Prostate gland (tissue), 2 donors: ENCODE measurements around the gene PARP1. TPM values are rescaled to one million over a fixed set of nuclear protein-coding genes. Genes with fewer than 3 reads are reported as not detected.

Experiments
- DNase-seq: peaks from one replicate; pipeline ENCODE4 v3.0.0-alpha.2; 2019; ENCODE audit warnings: low spot score
- H3K27ac ChIP-seq, 2 donors: fragments of 200-600 bp; sonication (generic); 2 replicates each; pipeline ENCODE4 v1.5.1; 2017 to 2019
- H3K27me3 ChIP-seq: fragments of 200-600 bp; sonication (generic); replicated peaks from 2 replicates; pipeline ENCODE4 v1.5.1; 2019; ENCODE audit not compliant: insufficient read depth
- H3K36me3 ChIP-seq, 2 donors: fragments of 200-600 bp; sonication (generic); 1 replicate in 1 of 2; 2 replicates in 1 of 2; pipeline versions ENCODE4 v1.5.1 to v1.8.1; 2017 to 2019
- H3K4me1 ChIP-seq: fragments of 200-600 bp; sonication (generic); replicated peaks from 2 replicates; pipeline ENCODE4 v1.5.1; 2019
- H3K4me3 ChIP-seq, 2 donors: fragments of 200-600 bp; sonication (generic); 2 replicates each; pipeline ENCODE4 v1.5.1; 2017 to 2019
- H3K9me3 ChIP-seq: fragments of 200-600 bp; sonication (generic); 2 replicates; pipeline ENCODE4 v1.5.1; 2017
- CTCF ChIP-seq, 4 experiments: fragments of 200-600 bp in 2 of 4; fragments of 450-650 bp in 2 of 4; sonication (generic) in 2 of 4; IDR thresholded peaks; 1 replicate in 3 of 4; 2 replicates in 1 of 4; pipeline ENCODE4 v1.5.1; 2016 to 2019; ENCODE audit warnings: antibody characterized with exemption in 4 of 4, mild to moderate bottlenecking in 2 of 4, moderate library complexity in 2 of 4
- POLR2A ChIP-seq: fragments of 450-650 bp; IDR thresholded peaks from one replicate; pipeline ENCODE4 v1.6.1; 2016; ENCODE audit warnings: antibody characterized with exemption, mild to moderate bottlenecking
- POLR2AphosphoS5 ChIP-seq: sonication (generic); formaldehyde crosslinking; IDR thresholded peaks from one replicate; pipeline ENCODE4 v1.6.1; 2017; ENCODE audit warnings: antibody characterized with exemption
- WGBS: methylation state at CpG from one replicate; pipeline ENCODE4 v1.1.5; 2018; 5-methylcytosine and 5-hydroxymethylcytosine counted together
- intact Hi-C: fragments of 100-400 bp; cut with DNase I; formaldehyde crosslinking; loops from one replicate; pipeline ENCODE4 v1.14.2; 2022
- total RNA-seq, 2 donors: library from RNA; depleted of rRNA; stranded (reverse); fragments of >200 nt; gene quantifications; one replicate each; pipeline ENCODE4 v1.1.0, GENCODE V29; 2016

The PARP1 gene
- total RNA-seq, 2 donors from 2014 or later, result 197 to 212 TPM

GRCh38 chr1:226372885-226373284 lies 35.0 kb downstream of the PARP1 start:
- H3K36me3 ChIP-seq, result peaks cover 16 to 23% of the 10 kb centered on the region in 2 donors
- WGBS, result 80% methylated on average over 9 of the region's 9 CpGs
- intact Hi-C loops, result no loop called here
- H3K27me3 ChIP-seq, result no peaks in the 10 kb centered on the region
- DNase-seq, result no peak
- H3K4me3 ChIP-seq, result no peak overlapping the region
- H3K9me3 ChIP-seq, result no peaks in the 10 kb centered on the region
- no peak for TF ChIP-seq POLR2AphosphoS5
- TF ChIP-seq CTCF (IDR thresholded peaks at IDR 0.05), result no peak
- no peak for TF ChIP-seq POLR2A
- no peaks in the 10 kb centered on the region for H3K4me1 ChIP-seq
- no peak overlapping the region for H3K27ac ChIP-seq

GRCh38 chr1:226371866-226372490 lies 35.9 kb downstream of the PARP1 start:
- WGBS, result 93% methylated on average over 11 of the region's 11 CpGs
- Histone ChIP-seq H3K27me3 (no peaks in the 10 kb centered on the region), H3K4me1 (no peaks in the 10 kb centered on the region), H3K9me3 (no peaks in the 10 kb centered on the region), H3K36me3 (peaks cover 22 to 28% of the 10 kb centered on the region in 2 donors), H3K27ac (no peak overlapping the region), H3K4me3 (no peak overlapping the region)
- intact Hi-C loops, result no loop called here
- no peak for DNase-seq
- no peak for TF ChIP-seq CTCF (IDR thresholded peaks at IDR 0.05)
- TF ChIP-seq POLR2A, result no peak
- no peak for TF ChIP-seq POLR2AphosphoS5

DNA sequence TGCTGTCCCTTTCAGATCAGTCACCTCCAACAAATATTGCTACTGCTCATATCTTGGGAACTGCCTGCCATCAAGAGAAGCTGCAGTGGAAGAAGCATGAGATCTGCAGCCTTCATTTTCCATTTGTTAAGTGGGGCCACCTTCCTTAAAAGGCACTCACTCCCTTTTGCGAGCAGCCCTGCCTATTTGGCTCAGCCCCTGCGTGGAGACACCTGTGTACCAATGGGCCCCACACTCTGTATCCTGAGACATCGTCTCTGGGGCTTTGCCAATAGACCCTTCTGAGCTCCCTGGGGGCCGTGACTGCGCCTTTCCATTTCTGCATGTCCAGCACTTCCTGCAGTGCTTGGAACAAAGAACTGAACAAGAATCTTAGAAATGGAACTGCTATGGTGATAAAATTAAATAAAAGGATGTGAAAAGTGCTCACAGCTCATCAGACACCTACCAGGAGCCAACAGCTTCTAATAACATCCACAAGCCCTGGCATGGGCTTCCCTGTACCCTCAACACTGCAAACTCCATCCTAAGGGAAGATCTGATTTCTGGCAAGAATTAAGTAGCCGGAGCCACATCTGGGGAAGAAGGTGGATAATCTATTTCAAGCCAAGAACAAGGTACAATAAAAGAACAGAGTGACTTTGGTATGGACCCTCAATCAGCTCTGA lies 36.7 kb downstream of the PARP1 start:
- 64% methylated on average over 6 of the region's 6 CpGs for WGBS
- Histone ChIP-seq H3K4me3 (no peak overlapping the region), H3K27me3 (no peaks in the 10 kb centered on the region), H3K9me3 (no peaks in the 10 kb centered on the region), H3K27ac (no peak overlapping the region), H3K36me3 (peaks cover 20 to 26% of the 10 kb centered on the region in 2 donors), H3K4me1 (no peaks in the 10 kb centered on the region)
- TF ChIP-seq POLR2AphosphoS5 (no peak), POLR2A (no peak), CTCF (IDR thresholded peaks at IDR 0.05) (no peak)
- intact Hi-C loops, result no loop called here
- DNase-seq, result no peak

DNA sequence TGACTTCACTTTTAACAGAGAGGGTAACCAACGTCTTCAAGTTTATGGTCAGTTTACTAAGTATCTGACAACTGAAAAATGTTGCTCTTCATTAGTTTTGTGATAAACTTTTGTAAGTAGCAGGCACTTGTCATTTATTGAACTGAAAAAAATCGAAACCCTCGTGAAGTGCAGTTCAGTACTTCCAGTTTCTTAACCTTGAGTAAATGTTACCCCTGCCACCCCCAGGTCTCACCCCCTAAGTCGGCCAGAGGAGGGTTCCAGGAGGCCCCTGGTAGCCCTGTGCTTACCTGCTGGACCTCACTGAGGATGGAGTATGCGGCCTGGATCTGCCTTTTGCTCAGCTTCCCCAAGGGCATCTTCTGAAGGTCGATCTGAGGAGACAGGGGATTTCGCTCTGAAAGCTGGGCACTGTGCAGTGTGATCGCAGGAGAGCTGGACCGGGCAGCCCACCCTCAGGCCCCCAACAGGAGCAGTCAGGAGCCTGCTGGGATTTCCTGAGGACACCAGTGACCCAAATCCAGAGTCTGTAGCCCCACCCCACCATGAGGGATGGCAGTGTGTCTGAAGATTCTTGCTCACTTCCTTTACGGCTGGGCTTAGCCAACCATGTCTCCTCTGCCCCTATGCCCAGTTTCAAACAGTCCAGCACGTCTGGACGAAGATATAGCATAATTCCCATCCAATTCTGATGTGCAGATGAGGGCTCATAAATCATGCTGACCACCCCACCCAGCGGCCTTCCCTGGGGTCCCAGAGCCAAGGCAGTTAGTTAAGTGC lies 37.6 kb downstream of the PARP1 start:
- Histone ChIP-seq H3K27ac (no peak overlapping the region), H3K9me3 (no peaks in the 10 kb centered on the region), H3K27me3 (no peaks in the 10 kb centered on the region), H3K36me3 (peaks cover 18 to 26% of the 10 kb centered on the region in 2 donors), H3K4me1 (no peaks in the 10 kb centered on the region), H3K4me3 (no peak overlapping the region)
- DNase-seq, result no peak
- 78% methylated on average over 13 of the region's 13 CpGs for WGBS
- intact Hi-C loops, result no loop called here
- TF ChIP-seq POLR2A (no peak), POLR2AphosphoS5 (no peak), CTCF (IDR thresholded peaks at IDR 0.05) (no peak)
